Fibroblast of lung (primary cell): Measurements from ENCODE around the gene FAM131A. TPM values are rescaled to one million over a fixed set of nuclear protein-coding genes. Genes with fewer than 3 reads are reported as not detected.

Experiments
- DNase-seq, 2 donors: peaks; one replicate each; pipeline versions ENCODE4 v3.0.0 to v3.0.0-alpha.2; 2010; ENCODE audit warnings: low read depth in 2 of 2
- H2AFZ ChIP-seq: 2 replicates; pipeline ENCODE4 v1.5.1; 2012; ENCODE audit warnings: low read length, control low read depth, inconsistent platforms
- H3K27ac ChIP-seq: 2 replicates; pipeline ENCODE4 v1.5.1; 2011; ENCODE audit warnings: low read length, control low read depth; ENCODE audit not compliant: insufficient read depth
- H3K27me3 ChIP-seq: 2 replicates; pipeline ENCODE4 v1.5.1; 2011; ENCODE audit warnings: mild to moderate bottlenecking, low read length; ENCODE audit not compliant: control insufficient read depth, insufficient read depth
- H3K36me3 ChIP-seq: 2 replicates; pipeline ENCODE4 v1.5.1; 2011; ENCODE audit warnings: low read length; ENCODE audit not compliant: control insufficient read depth, insufficient read depth
- H3K4me1 ChIP-seq: 2 replicates; pipeline ENCODE4 v1.5.1; 2011; ENCODE audit warnings: low read length; ENCODE audit not compliant: control insufficient read depth, insufficient read depth; ENCODE audit errors: extremely low read depth
- H3K4me2 ChIP-seq: 2 replicates; pipeline ENCODE4 v1.5.1; 2011; ENCODE audit warnings: low read length, control low read depth; ENCODE audit not compliant: insufficient read depth; ENCODE audit errors: extremely low read depth
- H3K4me3 ChIP-seq, 4 experiments: fragments of 200-600 bp in 1 of 4; sonication (generic) in 1 of 4; replicated peaks in 1 of 4; 2 replicates each; pipeline ENCODE4 v1.5.1; 2011 to 2016; ENCODE audit warnings: low read length in 4 of 4, low read depth in 3 of 4, mild to moderate bottlenecking in 3 of 4, control low read depth in 2 of 4, inconsistent platforms in 1 of 4, mixed read lengths in 1 of 4; ENCODE audit not compliant: insufficient read depth in 1 of 4; ENCODE audit errors: control extremely low read depth in 1 of 4
- H3K79me2 ChIP-seq: 2 replicates; pipeline ENCODE4 v1.5.1; 2012; ENCODE audit warnings: mild to moderate bottlenecking, low read length, inconsistent platforms; ENCODE audit not compliant: control insufficient read depth, insufficient read depth
- H3K9ac ChIP-seq: 2 replicates; pipeline ENCODE4 v1.5.1; 2011; ENCODE audit warnings: mild to moderate bottlenecking, low read length, control low read depth; ENCODE audit not compliant: insufficient read depth
- H3K9me3 ChIP-seq: 2 replicates; pipeline ENCODE4 v1.5.1; 2012; ENCODE audit warnings: low read depth, low read length; ENCODE audit not compliant: control insufficient read depth, insufficient read depth
- H4K20me1 ChIP-seq: 2 replicates; pipeline ENCODE4 v1.5.1; 2011; ENCODE audit warnings: low read length; ENCODE audit not compliant: control insufficient read depth, insufficient read depth; ENCODE audit errors: extremely low read depth
- EZH2 ChIP-seq: IDR thresholded peaks from 2 replicates; pipeline ENCODE4 v1.5.1; 2012; ENCODE audit warnings: low read length, control low read depth, mild to moderate bottlenecking; ENCODE audit errors: missing control alignments
- polyA plus RNA-seq, 2 donors: library from polyadenylated mRNA; depleted of rRNA in 1 of 2; stranded (reverse) in 1 of 2; unstranded in 1 of 2; fragments of >200 nt; gene quantifications; 2 replicates each; pipeline ENCODE4 v1.2.1, GENCODE V29; 2011 to 2012; ENCODE audit warnings: missing spikeins in 1 of 2
- total RNA-seq: library from RNA; depleted of rRNA; stranded (reverse); fragments of >200 nt; gene quantifications from 2 replicates; pipeline ENCODE4 v1.2.1, GENCODE V29; 2014
- TF ChIP-seq, protein P1 (sequence below), 2 donors: IDR thresholded peaks in 1 of 2; conservative IDR thresholded peaks in 1 of 2; 1 replicate in 1 of 2; 2 replicates in 1 of 2; pipeline ENCODE4 v1.5.1; 2011 to 2012; ENCODE audit warnings: low read length in 2 of 2, control low read depth in 1 of 2, inconsistent platforms in 1 of 2, low read depth in 1 of 2, mild to moderate bottlenecking in 1 of 2

Gene FAM131A
- total and polyA plus RNA-seq, 2 donors (not counting 1 experiment from before 2014, with no cell fraction given): 9.3 to 22.3 TPM

DNA sequence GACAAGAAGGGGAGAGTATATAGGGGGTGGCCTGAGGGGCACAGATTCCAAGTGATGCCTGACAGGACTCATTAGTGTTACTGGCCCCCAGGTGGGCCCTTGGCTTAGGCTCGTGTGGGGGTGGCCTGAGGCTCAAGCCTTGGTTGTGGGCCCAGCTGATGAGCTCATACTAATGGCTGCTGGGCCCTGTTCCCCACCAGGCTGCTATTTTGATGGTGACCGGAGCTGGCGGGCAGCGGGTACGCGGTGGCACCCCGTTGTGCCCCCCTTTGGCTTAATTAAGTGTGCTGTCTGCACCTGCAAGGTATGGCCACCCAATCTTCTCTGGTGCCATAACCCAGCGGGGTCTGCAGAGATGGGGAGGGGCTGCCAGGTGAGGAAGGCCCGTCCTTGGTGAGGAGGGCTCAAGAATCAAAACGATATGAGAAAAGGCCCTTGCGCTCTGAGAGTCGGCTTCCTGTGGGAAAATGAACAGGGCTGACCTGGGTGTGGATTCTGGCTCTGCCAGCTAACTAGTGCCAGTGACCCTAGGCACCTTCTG lies 49.8 kb downstream of the FAM131A start:
- TF ChIP-seq, protein P1, sequence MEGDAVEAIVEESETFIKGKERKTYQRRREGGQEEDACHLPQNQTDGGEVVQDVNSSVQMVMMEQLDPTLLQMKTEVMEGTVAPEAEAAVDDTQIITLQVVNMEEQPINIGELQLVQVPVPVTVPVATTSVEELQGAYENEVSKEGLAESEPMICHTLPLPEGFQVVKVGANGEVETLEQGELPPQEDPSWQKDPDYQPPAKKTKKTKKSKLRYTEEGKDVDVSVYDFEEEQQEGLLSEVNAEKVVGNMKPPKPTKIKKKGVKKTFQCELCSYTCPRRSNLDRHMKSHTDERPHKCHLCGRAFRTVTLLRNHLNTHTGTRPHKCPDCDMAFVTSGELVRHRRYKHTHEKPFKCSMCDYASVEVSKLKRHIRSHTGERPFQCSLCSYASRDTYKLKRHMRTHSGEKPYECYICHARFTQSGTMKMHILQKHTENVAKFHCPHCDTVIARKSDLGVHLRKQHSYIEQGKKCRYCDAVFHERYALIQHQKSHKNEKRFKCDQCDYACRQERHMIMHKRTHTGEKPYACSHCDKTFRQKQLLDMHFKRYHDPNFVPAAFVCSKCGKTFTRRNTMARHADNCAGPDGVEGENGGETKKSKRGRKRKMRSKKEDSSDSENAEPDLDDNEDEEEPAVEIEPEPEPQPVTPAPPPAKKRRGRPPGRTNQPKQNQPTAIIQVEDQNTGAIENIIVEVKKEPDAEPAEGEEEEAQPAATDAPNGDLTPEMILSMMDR (conservative IDR thresholded peaks at IDR 0.05 in 1 of 2, IDR thresholded peaks at IDR 0.05 in 1 of 2; ENCODE audit: low read depth in 1 of 2, low read length in 2 of 2): no peak
- TF ChIP-seq EZH2: no peak
- Histone ChIP-seq H3K9me3 (no peaks in the 10 kb centered on the region), H3K4me2 (no peak overlapping the region), H3K36me3 (no peaks in the 10 kb centered on the region), H4K20me1 (no peaks in the 10 kb centered on the region), H3K27me3 (peaks cover 2% of the 10 kb centered on the region), H3K9ac (no peak overlapping the region), H2AFZ (no peak overlapping the region), H3K27ac (no peak overlapping the region), H3K4me3 (no peak overlapping the region), H3K79me2 (no peaks in the 10 kb centered on the region), H3K4me1 (no peaks in the 10 kb centered on the region)
- no peak for DNase-seq

DNA sequence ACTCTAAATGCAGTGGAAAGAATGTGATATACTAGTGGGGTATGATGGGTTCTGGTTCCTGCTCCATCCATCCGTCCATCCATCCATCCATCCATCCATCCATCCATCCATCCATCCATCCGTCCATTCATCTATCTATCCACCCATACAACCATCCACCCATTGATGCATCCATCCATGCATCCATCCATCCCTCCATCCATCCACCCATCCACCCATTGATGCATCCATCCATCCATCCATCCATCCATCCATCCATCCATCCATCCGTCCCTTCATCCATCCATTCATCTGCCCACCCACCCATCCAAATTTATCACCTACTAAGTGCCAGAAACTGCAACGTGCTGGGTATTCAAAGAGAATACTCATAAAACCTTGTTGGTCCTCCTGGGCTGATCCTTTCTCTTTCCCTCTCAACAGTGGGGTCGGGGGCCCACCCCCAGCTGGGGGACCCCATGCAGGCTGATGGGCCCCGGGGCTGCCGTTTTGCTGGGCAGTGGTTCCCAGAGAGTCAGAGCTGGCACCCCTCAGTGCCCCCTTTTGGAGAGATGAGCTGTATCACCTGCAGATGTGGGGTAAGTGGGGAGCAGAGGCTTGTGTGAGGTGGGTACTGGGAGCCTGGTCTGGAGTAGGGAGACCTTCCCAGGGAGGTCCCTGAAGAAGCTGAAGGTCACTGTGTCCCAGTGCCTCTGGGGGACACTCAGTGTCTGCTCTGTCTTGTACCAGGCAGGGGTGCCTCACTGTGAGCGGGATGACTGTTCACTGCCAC lies 51.0 kb downstream of the FAM131A start:
- Histone ChIP-seq H2AFZ (no peak overlapping the region), H3K4me1 (no peaks in the 10 kb centered on the region), H3K79me2 (no peaks in the 10 kb centered on the region), H3K4me3 (no peak overlapping the region), H3K27ac (no peak overlapping the region), H3K36me3 (no peaks in the 10 kb centered on the region), H3K27me3 (no peaks in the 10 kb centered on the region), H4K20me1 (no peaks in the 10 kb centered on the region), H3K4me2 (no peak overlapping the region), H3K9ac (no peak overlapping the region), H3K9me3 (no peaks in the 10 kb centered on the region)
- DNase-seq: no peak
- TF ChIP-seq, protein P1 (conservative IDR thresholded peaks at IDR 0.05 in 1 of 2, IDR thresholded peaks at IDR 0.05 in 1 of 2; ENCODE audit: low read depth in 1 of 2, low read length in 2 of 2): no peak
- no peak for TF ChIP-seq EZH2

DNA sequence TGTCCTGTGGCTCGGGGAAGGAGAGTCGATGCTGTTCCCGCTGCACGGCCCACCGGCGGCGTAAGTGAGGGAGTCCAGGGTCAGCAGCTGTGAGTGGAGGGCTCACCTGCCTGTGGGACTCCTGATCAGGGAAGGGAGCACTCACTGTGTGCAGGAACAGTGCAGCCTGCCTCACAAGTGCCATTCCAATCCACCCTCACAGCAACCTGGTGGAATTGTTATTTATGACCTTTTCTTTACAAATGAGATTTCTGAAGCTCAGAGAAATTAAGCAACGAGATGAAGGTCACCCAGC lies 51.5 kb downstream of the FAM131A start:
- no peaks in the 10 kb centered on the region for H3K9me3 ChIP-seq
- no peak overlapping the region for H2AFZ ChIP-seq
- no peak overlapping the region for H3K4me3 ChIP-seq
- H3K27me3 ChIP-seq: no peaks in the 10 kb centered on the region
- H3K27ac ChIP-seq: no peak overlapping the region
- H3K4me1 ChIP-seq: no peaks in the 10 kb centered on the region
- TF ChIP-seq, protein P1 (conservative IDR thresholded peaks at IDR 0.05 in 1 of 2, IDR thresholded peaks at IDR 0.05 in 1 of 2; ENCODE audit: low read depth in 1 of 2, low read length in 2 of 2): no peak
- H3K36me3 ChIP-seq: no peaks in the 10 kb centered on the region
- H3K9ac ChIP-seq: no peak overlapping the region
- no peaks in the 10 kb centered on the region for H3K79me2 ChIP-seq
- H3K4me2 ChIP-seq: no peak overlapping the region
- DNase-seq: no peak
- no peaks in the 10 kb centered on the region for H4K20me1 ChIP-seq
